ENCODE data around the gene MISP. TPM values are rescaled to one million over a fixed set of nuclear protein-coding genes. Genes with fewer than 3 reads are reported as not detected.

The MISP gene
- total and polyA plus RNA-seq, 2 experiments from 2014 or later = 43.7 to 50.9 TPM

DNA sequence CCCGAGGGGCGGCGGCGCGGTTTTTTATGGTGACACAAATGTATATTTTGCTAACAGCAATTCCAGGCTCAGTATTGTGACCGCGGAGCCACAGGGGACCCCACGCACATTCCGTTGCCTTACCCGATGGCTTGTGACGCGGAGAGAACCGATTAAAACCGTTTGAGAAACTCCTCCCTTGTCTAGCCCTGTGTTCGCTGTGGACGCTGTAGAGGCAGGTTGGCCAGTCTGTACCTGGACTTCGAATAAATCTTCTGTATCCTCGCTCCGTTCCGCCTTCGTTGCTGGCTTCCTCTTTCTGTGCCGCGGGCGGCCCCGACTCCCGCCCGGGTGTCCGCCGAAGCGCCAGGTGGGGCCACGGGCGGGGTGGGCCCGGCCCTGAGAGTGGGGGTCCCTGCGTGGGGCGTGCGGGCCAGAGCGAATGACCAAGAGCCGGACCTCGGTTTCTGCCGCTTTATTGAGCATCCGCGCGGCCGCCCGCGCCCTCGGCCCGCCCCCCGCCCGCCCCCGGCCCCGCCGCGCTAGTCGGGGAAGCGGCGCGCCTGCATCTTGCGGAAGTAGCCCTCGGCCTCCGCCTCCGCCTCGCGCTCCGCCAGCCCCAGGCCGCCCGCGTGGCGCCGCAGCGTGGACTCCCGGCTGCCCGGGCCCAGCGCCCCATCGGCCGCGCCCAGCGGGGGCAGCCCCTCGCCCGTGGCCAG lies 61.3 kb downstream of the MISP start:
- H4K20me1 ChIP-seq (ENCODE audit: insufficient read depth, poor library complexity, severe bottlenecking) = peaks cover 42% of the 10 kb centered on the region
- H3K4me1 ChIP-seq (ENCODE audit: insufficient read depth) = no peaks in the 10 kb centered on the region
- 98% methylated on average over 38 of the region's 80 CpGs for WGBS (ENCODE audit: low lambda C conversion rate, missing lambda C conversion rate)
- no peaks in the 10 kb centered on the region for H3K9me3 ChIP-seq (ENCODE audit: low read depth)
- DNase-seq (ENCODE audit: low spot score) = no peak
- peaks cover 5% of the 10 kb centered on the region for H3K36me3 ChIP-seq (replicated peaks; ENCODE audit: insufficient read depth, low read depth)
- H2AFZ ChIP-seq = no peak overlapping the region
- no peak for TF ChIP-seq EZH2phosphoT487 (IDR thresholded peaks at IDR 0.05; ENCODE audit: low read depth, severe bottlenecking, unreplicated experiment)
- TF ChIP-seq, protein P1, sequence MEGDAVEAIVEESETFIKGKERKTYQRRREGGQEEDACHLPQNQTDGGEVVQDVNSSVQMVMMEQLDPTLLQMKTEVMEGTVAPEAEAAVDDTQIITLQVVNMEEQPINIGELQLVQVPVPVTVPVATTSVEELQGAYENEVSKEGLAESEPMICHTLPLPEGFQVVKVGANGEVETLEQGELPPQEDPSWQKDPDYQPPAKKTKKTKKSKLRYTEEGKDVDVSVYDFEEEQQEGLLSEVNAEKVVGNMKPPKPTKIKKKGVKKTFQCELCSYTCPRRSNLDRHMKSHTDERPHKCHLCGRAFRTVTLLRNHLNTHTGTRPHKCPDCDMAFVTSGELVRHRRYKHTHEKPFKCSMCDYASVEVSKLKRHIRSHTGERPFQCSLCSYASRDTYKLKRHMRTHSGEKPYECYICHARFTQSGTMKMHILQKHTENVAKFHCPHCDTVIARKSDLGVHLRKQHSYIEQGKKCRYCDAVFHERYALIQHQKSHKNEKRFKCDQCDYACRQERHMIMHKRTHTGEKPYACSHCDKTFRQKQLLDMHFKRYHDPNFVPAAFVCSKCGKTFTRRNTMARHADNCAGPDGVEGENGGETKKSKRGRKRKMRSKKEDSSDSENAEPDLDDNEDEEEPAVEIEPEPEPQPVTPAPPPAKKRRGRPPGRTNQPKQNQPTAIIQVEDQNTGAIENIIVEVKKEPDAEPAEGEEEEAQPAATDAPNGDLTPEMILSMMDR (IDR thresholded peaks at IDR 0.05; ENCODE audit: poor library complexity) = no peak
- no peak for TF ChIP-seq EZH2 (IDR thresholded peaks at IDR 0.05; ENCODE audit: borderline replicate concordance)
- peaks cover 25% of the 10 kb centered on the region for H3K79me2 ChIP-seq
- no peaks in the 10 kb centered on the region for H3K9me2 ChIP-seq (replicated peaks; ENCODE audit: insufficient read depth)
- H3K27ac ChIP-seq = no peak overlapping the region
- no peak overlapping the region for H3K4me3 ChIP-seq
- H3K27me3 ChIP-seq = no peaks in the 10 kb centered on the region
- no peak overlapping the region for H3K4me2 ChIP-seq

DNA sequence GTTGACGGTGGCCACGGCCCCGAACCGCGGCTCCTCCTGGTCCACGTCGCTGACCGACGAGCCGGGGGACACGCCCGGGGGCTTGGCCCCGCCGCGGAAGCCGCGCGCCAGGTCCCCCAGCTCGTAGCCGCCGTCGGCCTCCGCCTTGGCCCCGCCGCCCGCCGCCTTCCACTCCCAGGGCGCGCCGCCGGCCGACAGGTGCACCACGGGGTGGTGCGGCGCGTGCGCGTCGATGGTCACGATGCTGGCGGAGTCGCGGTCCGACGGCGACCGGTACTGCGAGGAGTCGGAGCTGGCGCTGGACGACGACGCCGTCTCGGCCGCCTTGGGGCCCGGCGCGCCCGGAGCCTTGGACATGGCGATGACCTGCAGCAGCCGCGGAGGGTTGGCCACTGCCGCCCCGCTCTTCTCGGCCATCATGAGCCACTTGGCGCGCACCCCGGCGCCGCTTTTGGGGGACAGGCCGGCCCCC lies 61.9 kb downstream of the MISP start:
- no peaks in the 10 kb centered on the region for H3K9me2 ChIP-seq (replicated peaks; ENCODE audit: insufficient read depth)
- no peak overlapping the region for H3K4me2 ChIP-seq
- over 99% methylated on average over 60 of the region's 72 CpGs for WGBS (ENCODE audit: low lambda C conversion rate, missing lambda C conversion rate)
- TF ChIP-seq EZH2phosphoT487 (IDR thresholded peaks at IDR 0.05; ENCODE audit: low read depth, severe bottlenecking, unreplicated experiment) (no peak), EZH2 (IDR thresholded peaks at IDR 0.05; ENCODE audit: borderline replicate concordance) (no peak)
- TF ChIP-seq, protein P1 (IDR thresholded peaks at IDR 0.05; ENCODE audit: poor library complexity) = no peak
- no peak for DNase-seq (ENCODE audit: low spot score)
- no peak overlapping the region for H3K27ac ChIP-seq
- peaks cover 19% of the 10 kb centered on the region for H3K79me2 ChIP-seq
- peaks cover 37% of the 10 kb centered on the region for H4K20me1 ChIP-seq (ENCODE audit: insufficient read depth, poor library complexity, severe bottlenecking)
- H3K4me3 ChIP-seq = no peak overlapping the region
- H3K9me3 ChIP-seq (ENCODE audit: low read depth) = no peaks in the 10 kb centered on the region
- H3K36me3 ChIP-seq (replicated peaks; ENCODE audit: insufficient read depth, low read depth) = peaks cover 5% of the 10 kb centered on the region
- H3K27me3 ChIP-seq = no peaks in the 10 kb centered on the region
- H3K4me1 ChIP-seq (ENCODE audit: insufficient read depth) = no peaks in the 10 kb centered on the region
- no peak overlapping the region for H2AFZ ChIP-seq

DNA sequence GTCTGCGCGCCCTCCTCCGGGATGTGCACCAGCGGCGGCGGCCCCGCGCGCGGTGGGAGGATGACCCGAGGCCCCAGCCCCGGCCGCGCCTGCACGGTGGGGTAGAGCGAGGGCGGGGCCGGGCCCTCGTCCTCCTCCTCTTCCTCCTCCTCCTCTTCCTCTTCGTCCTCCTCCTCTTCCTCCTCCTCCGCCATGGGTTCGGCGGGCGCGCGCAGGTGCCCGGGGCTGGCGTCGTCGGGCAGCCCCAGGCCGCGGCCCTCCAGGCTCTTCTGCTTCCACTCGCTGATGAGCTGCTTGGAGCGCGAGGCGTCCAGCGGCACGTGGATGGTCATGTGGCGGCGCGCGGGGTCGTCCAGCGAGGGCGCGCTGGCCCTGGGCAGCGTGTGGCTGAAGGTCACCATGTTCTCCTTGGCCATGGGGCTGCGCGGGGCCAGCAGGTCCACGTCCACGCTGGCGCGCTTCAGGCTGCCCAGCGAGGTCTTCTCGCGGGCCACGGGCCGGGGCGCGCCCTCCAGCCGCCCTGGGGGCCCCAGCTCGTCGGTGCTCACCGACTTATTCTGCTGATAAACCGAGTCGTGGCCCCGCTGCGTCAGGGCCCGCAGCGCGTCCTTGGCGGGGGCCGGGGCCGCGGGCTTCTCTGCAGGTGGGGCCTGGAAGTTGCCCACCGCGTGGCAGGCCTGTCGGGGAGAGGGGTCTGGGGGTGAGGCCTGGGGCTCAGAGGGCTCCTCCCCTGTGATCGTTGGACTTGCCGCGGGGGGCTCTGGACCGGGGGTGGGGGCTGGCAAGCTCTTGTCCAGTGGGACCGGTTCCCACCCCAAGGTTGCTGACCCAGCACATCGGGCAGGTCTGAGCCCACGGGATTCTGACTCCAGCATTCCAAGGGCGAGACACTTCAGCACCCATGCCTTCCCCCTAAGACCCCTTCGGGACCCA lies 62.6 kb downstream of the MISP start:
- TF ChIP-seq, protein P1 (IDR thresholded peaks at IDR 0.05; ENCODE audit: poor library complexity) = no peak
- TF ChIP-seq EZH2 (IDR thresholded peaks at IDR 0.05; ENCODE audit: borderline replicate concordance) (no peak), EZH2phosphoT487 (IDR thresholded peaks at IDR 0.05; ENCODE audit: low read depth, severe bottlenecking, unreplicated experiment) (no peak)
- WGBS (ENCODE audit: low lambda C conversion rate, missing lambda C conversion rate) = 99% methylated on average over 44 of the region's 87 CpGs
- no peaks in the 10 kb centered on the region for H3K9me2 ChIP-seq (replicated peaks; ENCODE audit: insufficient read depth)
- H2AFZ ChIP-seq = no peak overlapping the region
- H3K4me1 ChIP-seq (ENCODE audit: insufficient read depth) = no peaks in the 10 kb centered on the region
- peaks cover 12% of the 10 kb centered on the region for H3K79me2 ChIP-seq
- H3K36me3 ChIP-seq (replicated peaks; ENCODE audit: insufficient read depth, low read depth) = peaks cover 5% of the 10 kb centered on the region
- H3K27ac ChIP-seq = no peak overlapping the region
- peaks cover 30% of the 10 kb centered on the region for H4K20me1 ChIP-seq (ENCODE audit: insufficient read depth, poor library complexity, severe bottlenecking)
- no peak for DNase-seq (ENCODE audit: low spot score)
- H3K27me3 ChIP-seq = no peaks in the 10 kb centered on the region
- no peak overlapping the region for H3K4me3 ChIP-seq
- no peak overlapping the region for H3K4me2 ChIP-seq
- H3K9me3 ChIP-seq (ENCODE audit: low read depth) = no peaks in the 10 kb centered on the region

MicroRNAs within 50 kb of the gene (microRNA counts, 767-probe panel; counts per million panel counts)
- microRNA hsa-miR-3187-3p = not detected

Small RNA genes within 50 kb of the gene (microRNA-seq; reads per million reads assigned to microRNA genes)
- gene MIR3187 (31.8 reads per million, percentile 46 among the genes with 10 or more reads in this experiment), gene MIR4745 (8.0 reads per million, percentile 20 among the genes with 10 or more reads in this experiment)

Small RNA genes within 50 kb of the gene (small RNA-seq; reads per million reads assigned to genes)
- not detected for gene MIR3187

Other genes starting within 250 kb of the MISP start
- 35.8 and 44.9 TPM in 2 replicates for gene TPGS1, start 243.6 kb upstream of the MISP start, total RNA-seq
- 61.0 and 69.0 TPM in 2 replicates for gene TPGS1, start 243.6 kb upstream of the MISP start, polyA plus RNA-seq
- 89.9 and 105 TPM in 2 replicates for gene CDC34, start 219.4 kb upstream of the MISP start, total RNA-seq
- 196 and 197 TPM in 2 replicates for gene CDC34, start 219.4 kb upstream of the MISP start, polyA plus RNA-seq
- not detected in 2 replicates for gene GZMM, start 207.1 kb upstream of the MISP start, total RNA-seq
- gene GZMM, start 207.1 kb upstream of the MISP start, polyA plus RNA-seq = not detected in 2 replicates
- gene BSG, start 178.5 kb upstream of the MISP start, total RNA-seq = 509 and 545 TPM in 2 replicates
- 1,282 and 1,292 TPM in 2 replicates for gene BSG, start 178.5 kb upstream of the MISP start, polyA plus RNA-seq
- gene HCN2, start 161.2 kb upstream of the MISP start, total RNA-seq = 0.30 and 0.44 TPM in 2 replicates
- 0.16 and 0.21 TPM in 2 replicates for gene HCN2, start 161.2 kb upstream of the MISP start, polyA plus RNA-seq
- 38.7 and 41.9 TPM in 2 replicates for gene POLRMT, start 117.6 kb upstream of the MISP start, total RNA-seq
- 59.5 and 60.7 TPM in 2 replicates for gene POLRMT, start 117.6 kb upstream of the MISP start, polyA plus RNA-seq
- gene FGF22, start 111.2 kb upstream of the MISP start, total RNA-seq = 0.20 TPM in 1 of 2 replicates, not detected in the other
- 0.18 and 0.70 TPM in 2 replicates for gene FGF22, start 111.2 kb upstream of the MISP start, polyA plus RNA-seq
- 42.7 and 43.9 TPM in 2 replicates for gene RNF126, start 87.9 kb upstream of the MISP start, total RNA-seq
- 84.7 and 89.6 TPM in 2 replicates for gene RNF126, start 87.9 kb upstream of the MISP start, polyA plus RNA-seq
- 106 and 131 TPM in 2 replicates for gene FSTL3, start 74.7 kb upstream of the MISP start, total RNA-seq
- gene FSTL3, start 74.7 kb upstream of the MISP start, polyA plus RNA-seq = 171 and 209 TPM in 2 replicates
- gene PRSS57, start 55.7 kb upstream of the MISP start, total RNA-seq = 0.16 and 2.4 TPM in 2 replicates
- 1.2 TPM in 1 of 2 replicates, not detected in the other for gene PRSS57, start 55.7 kb upstream of the MISP start, polyA plus RNA-seq
- 27.2 and 34.9 TPM in 2 replicates for gene PALM, start 42.2 kb upstream of the MISP start, total RNA-seq
- 22.1 and 23.0 TPM in 2 replicates for gene PALM, start 42.2 kb upstream of the MISP start, polyA plus RNA-seq
- 144 and 178 TPM in 2 replicates for gene PTBP1, start 46.3 kb downstream of the MISP start, total RNA-seq
- 204 and 219 TPM in 2 replicates for gene PTBP1, start 46.3 kb downstream of the MISP start, polyA plus RNA-seq
- 7.6 and 11.1 TPM in 2 replicates for gene PLPPR3, start 70.8 kb downstream of the MISP start, total RNA-seq
- 11.4 and 11.7 TPM in 2 replicates for gene PLPPR3, start 70.8 kb downstream of the MISP start, polyA plus RNA-seq
- not detected in 2 replicates for gene AZU1, start 76.7 kb downstream of the MISP start, total RNA-seq
- gene AZU1, start 76.7 kb downstream of the MISP start, polyA plus RNA-seq = 0.94 TPM in 1 of 2 replicates, not detected in the other
- gene PRTN3, start 89.9 kb downstream of the MISP start, total RNA-seq = not detected in 2 replicates
- gene PRTN3, start 89.9 kb downstream of the MISP start, polyA plus RNA-seq = not detected in 2 replicates
- gene ELANE, start 101.2 kb downstream of the MISP start, total RNA-seq = 0.83 and 1.2 TPM in 2 replicates
- gene ELANE, start 101.2 kb downstream of the MISP start, polyA plus RNA-seq = 0.81 and 3.0 TPM in 2 replicates
- gene CFD, start 108.6 kb downstream of the MISP start, total RNA-seq = 3.3 and 9.0 TPM in 2 replicates
- gene CFD, start 108.6 kb downstream of the MISP start, polyA plus RNA-seq = 8.2 and 11.2 TPM in 2 replicates
- gene MED16, start 142.1 kb downstream of the MISP start, total RNA-seq = 24.4 and 32.1 TPM in 2 replicates
- gene MED16, start 142.1 kb downstream of the MISP start, polyA plus RNA-seq = 80.9 and 111 TPM in 2 replicates
- not detected in 2 replicates for gene RNU6-9, start 142.4 kb downstream of the MISP start, total RNA-seq
- not detected in 2 replicates for gene RNU6-9, start 142.4 kb downstream of the MISP start, polyA plus RNA-seq
- 42.2 and 44.1 TPM in 2 replicates for gene R3HDM4, start 162.1 kb downstream of the MISP start, total RNA-seq
- gene R3HDM4, start 162.1 kb downstream of the MISP start, polyA plus RNA-seq = 86.6 and 88.2 TPM in 2 replicates
- 1.3 and 1.4 TPM in 2 replicates for gene KISS1R, start 166.2 kb downstream of the MISP start, total RNA-seq
- 2.1 and 4.2 TPM in 2 replicates for gene KISS1R, start 166.2 kb downstream of the MISP start, polyA plus RNA-seq
- 95.9 and 122 TPM in 2 replicates for gene ARID3A, start 174.9 kb downstream of the MISP start, total RNA-seq
- gene ARID3A, start 174.9 kb downstream of the MISP start, polyA plus RNA-seq = 180 and 203 TPM in 2 replicates
- gene WDR18, start 233.2 kb downstream of the MISP start, total RNA-seq = 57.8 and 60.0 TPM in 2 replicates
- 160 and 169 TPM in 2 replicates for gene WDR18, start 233.2 kb downstream of the MISP start, polyA plus RNA-seq
- gene GRIN3B, start 249.3 kb downstream of the MISP start, total RNA-seq = 0.30 and 0.64 TPM in 2 replicates
- 0.48 and 0.49 TPM in 2 replicates for gene GRIN3B, start 249.3 kb downstream of the MISP start, polyA plus RNA-seq

Data from hepatocyte (in vitro differentiated cells).